Measurements from ENCODE around the gene KNCN.

DNA sequence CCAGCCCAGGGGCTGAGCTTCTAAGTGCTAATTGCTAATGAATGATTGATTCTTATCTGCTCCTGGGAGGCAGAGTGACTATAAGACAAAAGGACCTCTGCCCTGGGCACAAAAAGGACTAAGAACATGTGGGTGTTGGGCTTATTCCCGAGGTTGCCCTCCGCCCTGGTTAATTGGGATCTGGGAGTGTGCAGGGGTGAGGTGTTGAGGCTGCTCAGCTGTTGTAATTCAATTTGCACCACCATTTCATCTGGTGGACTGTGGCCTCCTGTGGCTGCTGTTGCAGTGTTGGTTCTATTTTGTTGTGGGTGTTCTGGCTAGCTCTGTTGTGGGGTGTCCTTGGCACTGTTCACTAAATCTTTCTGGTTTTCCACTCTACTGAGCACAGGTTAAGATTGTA, 13.3 kb downstream of the KNCN start:
- TF ChIP-seq, protein P1, sequence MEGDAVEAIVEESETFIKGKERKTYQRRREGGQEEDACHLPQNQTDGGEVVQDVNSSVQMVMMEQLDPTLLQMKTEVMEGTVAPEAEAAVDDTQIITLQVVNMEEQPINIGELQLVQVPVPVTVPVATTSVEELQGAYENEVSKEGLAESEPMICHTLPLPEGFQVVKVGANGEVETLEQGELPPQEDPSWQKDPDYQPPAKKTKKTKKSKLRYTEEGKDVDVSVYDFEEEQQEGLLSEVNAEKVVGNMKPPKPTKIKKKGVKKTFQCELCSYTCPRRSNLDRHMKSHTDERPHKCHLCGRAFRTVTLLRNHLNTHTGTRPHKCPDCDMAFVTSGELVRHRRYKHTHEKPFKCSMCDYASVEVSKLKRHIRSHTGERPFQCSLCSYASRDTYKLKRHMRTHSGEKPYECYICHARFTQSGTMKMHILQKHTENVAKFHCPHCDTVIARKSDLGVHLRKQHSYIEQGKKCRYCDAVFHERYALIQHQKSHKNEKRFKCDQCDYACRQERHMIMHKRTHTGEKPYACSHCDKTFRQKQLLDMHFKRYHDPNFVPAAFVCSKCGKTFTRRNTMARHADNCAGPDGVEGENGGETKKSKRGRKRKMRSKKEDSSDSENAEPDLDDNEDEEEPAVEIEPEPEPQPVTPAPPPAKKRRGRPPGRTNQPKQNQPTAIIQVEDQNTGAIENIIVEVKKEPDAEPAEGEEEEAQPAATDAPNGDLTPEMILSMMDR (IDR thresholded peaks at IDR 0.05 in 4 of 5, conservative IDR thresholded peaks at IDR 0.05 in 1 of 5), result no peak
- no peak for TF ChIP-seq POLR2A (IDR thresholded peaks at IDR 0.05)

Measured in gastrocnemius medialis (tissue), 4 donors.